ENCODE measurements around the gene STRA6.

Gene STRA6

GRCh38 chr15:74226761-74227540 lies 24.4 kb upstream of the STRA6 start:
- no peak for DNase-seq

GRCh38 chr15:74225928-74226327 lies 23.3 kb upstream of the STRA6 start:
- no peak for DNase-seq

- DNase-seq, result no peak
Observed at GRCh38 chr15:74222240-74223119, 19.9 kb upstream of the STRA6 start.

GRCh38 chr15:74221399-74222239 lies 19.0 kb upstream of the STRA6 start:
- DNase-seq, result no peak

- DNase-seq, result no peak
Observed at GRCh38 chr15:74220475-74221248, 18.1 kb upstream of the STRA6 start.

- DNase-seq, result no peak
Observed at GRCh38 chr15:74217907-74218885, 15.6 kb upstream of the STRA6 start.

- no peak for DNase-seq
Observed at GRCh38 chr15:74216949-74217348, 14.4 kb upstream of the STRA6 start.

- no peak for DNase-seq
Observed at GRCh38 chr15:74215958-74216357, 13.4 kb upstream of the STRA6 start.

GRCh38 chr15:74214324-74215021 lies 11.9 kb upstream of the STRA6 start:
- DNase-seq, result no peak

GRCh38 chr15:74213858-74214284 lies 11.3 kb upstream of the STRA6 start:
- DNase-seq, result no peak

GRCh38 chr15:74212494-74212893 lies 9.9 kb upstream of the STRA6 start:
- no peak for DNase-seq

GRCh38 chr15:74211656-74212055 lies 9.1 kb upstream of the STRA6 start:
- DNase-seq, result no peak

- no peak for DNase-seq
Observed at GRCh38 chr15:74210729-74211128, 8.1 kb upstream of the STRA6 start.

- DNase-seq, result no peak
Observed at GRCh38 chr15:74209997-74210671, 7.5 kb upstream of the STRA6 start.

GRCh38 chr15:74209560-74209958 lies 7.0 kb upstream of the STRA6 start:
- DNase-seq, result no peak

GRCh38 chr15:74208901-74209559 lies 6.4 kb upstream of the STRA6 start:
- DNase-seq, result no peak

- peak; percentile 34 for DNase-seq
Observed at GRCh38 chr15:74208496-74208895, 5.9 kb upstream of the STRA6 start.

GRCh38 chr15:74207652-74208440 lies 5.3 kb upstream of the STRA6 start:
- DNase-seq, result no peak

All from SHP77 treated with DMSO at 0.1 percent for 48 hours (cell line).